OCI-LY1 (cell line): ENCODE results near the gene PITPNM1.

Experiments used
- EZH2 ChIP-seq: fragments of 200-600 bp; sonication (generic), shearing (Covaris generic); IDR thresholded peaks from 2 replicates; pipeline ENCODE4 v1.8.0; 2017; ENCODE audit warnings: borderline replicate concordance, mixed run types, mild to moderate bottlenecking, antibody characterized with exemption, low read length, moderate library complexity, mixed read lengths
- TF ChIP-seq, protein P1 (sequence below): fragments of 200-600 bp; sonication (generic), shearing (Covaris generic); IDR thresholded peaks from 2 replicates; pipeline ENCODE4 v1.5.1; 2017; ENCODE audit warnings: mild to moderate bottlenecking, antibody characterized with exemption, low read length, moderate library complexity, mixed read lengths

DNA sequence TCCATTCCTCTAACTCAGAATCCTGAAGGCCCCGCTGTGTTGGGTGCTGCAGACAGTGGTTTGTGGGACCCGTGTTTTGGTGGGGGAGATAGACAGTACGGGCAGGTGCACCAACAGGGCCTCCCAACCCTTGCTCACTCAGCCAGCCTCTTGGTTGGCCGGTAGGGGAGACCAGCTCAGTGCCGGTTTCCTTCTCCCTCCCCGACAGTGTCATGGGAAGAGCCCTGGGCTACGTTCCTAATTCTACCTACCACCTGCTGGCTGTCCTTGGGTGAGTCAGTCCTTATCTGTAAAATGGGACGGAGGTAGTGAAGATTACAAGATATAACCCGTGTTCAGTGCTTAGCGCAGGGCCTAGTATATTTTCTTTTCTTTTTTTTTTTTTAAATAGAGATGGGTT is 42.0 kb downstream of the PITPNM1 start:
- TF ChIP-seq, protein P1, sequence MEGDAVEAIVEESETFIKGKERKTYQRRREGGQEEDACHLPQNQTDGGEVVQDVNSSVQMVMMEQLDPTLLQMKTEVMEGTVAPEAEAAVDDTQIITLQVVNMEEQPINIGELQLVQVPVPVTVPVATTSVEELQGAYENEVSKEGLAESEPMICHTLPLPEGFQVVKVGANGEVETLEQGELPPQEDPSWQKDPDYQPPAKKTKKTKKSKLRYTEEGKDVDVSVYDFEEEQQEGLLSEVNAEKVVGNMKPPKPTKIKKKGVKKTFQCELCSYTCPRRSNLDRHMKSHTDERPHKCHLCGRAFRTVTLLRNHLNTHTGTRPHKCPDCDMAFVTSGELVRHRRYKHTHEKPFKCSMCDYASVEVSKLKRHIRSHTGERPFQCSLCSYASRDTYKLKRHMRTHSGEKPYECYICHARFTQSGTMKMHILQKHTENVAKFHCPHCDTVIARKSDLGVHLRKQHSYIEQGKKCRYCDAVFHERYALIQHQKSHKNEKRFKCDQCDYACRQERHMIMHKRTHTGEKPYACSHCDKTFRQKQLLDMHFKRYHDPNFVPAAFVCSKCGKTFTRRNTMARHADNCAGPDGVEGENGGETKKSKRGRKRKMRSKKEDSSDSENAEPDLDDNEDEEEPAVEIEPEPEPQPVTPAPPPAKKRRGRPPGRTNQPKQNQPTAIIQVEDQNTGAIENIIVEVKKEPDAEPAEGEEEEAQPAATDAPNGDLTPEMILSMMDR, result no peak
- no peak for TF ChIP-seq EZH2
